GM12801 (cell line): ENCODE data around the gene LRRC10B.

ENCODE experiments used
- CTCF ChIP-seq: IDR thresholded peaks from one replicate; pipeline ENCODE4 v1.5.1; 2011; ENCODE audit warnings: control low read depth; ENCODE audit not compliant: insufficient read length; ENCODE audit errors: extremely low read depth

The LRRC10B gene

GRCh38 chr11:61481806-61482205, 26.7 kb upstream of the LRRC10B start:
- no peak for TF ChIP-seq CTCF

- no peak for TF ChIP-seq CTCF
Measured at GRCh38 chr11:61482513-61482912, 26.0 kb upstream of the LRRC10B start.

- no peak for TF ChIP-seq CTCF
Measured at GRCh38 chr11:61484541-61484940, 24.0 kb upstream of the LRRC10B start.

GRCh38 chr11:61485080-61485479, 23.5 kb upstream of the LRRC10B start:
- no peak for TF ChIP-seq CTCF

GRCh38 chr11:61486011-61486620, 22.4 kb upstream of the LRRC10B start:
- TF ChIP-seq CTCF, result no peak

- no peak for TF ChIP-seq CTCF
Measured at GRCh38 chr11:61486779-61487178, 21.8 kb upstream of the LRRC10B start.

- no peak for TF ChIP-seq CTCF
Measured at GRCh38 chr11:61487342-61488025, 21.1 kb upstream of the LRRC10B start.
